Neural cell (in vitro differentiated cells): Measurements from ENCODE around the gene PYHIN1. TPM values are rescaled to one million over a fixed set of nuclear protein-coding genes. Genes with fewer than 3 reads are reported as not detected.

Experiments used
- H2AFZ ChIP-seq: fragments of 200-600, 300-800 bp; sonication (generic), shearing (Covaris generic); 2 replicates; pipeline ENCODE4 v1.6.0; 2014; ENCODE audit warnings: low read depth, mild to moderate bottlenecking, antibody characterized with exemption, low read length, moderate library complexity
- H3F3A ChIP-seq: fragments of 200-600 bp; shearing (Covaris generic); 2 replicates; pipeline ENCODE4 v1.6.1; 2016; ENCODE audit warnings: mild to moderate bottlenecking, moderate library complexity, mixed read lengths, antibody characterized with exemption, low read length; ENCODE audit not compliant: insufficient read depth, poor library complexity, severe bottlenecking
- H3K27ac ChIP-seq: fragments of 200-600, 300-800 bp; sonication (generic), shearing (Covaris generic); 2 replicates; pipeline ENCODE4 v1.5.1; 2014; ENCODE audit warnings: mild to moderate bottlenecking, low read length, moderate library complexity
- H3K27me3 ChIP-seq: fragments of 300-800, 200-600 bp; sonication (generic), shearing (Covaris generic); 2 replicates; pipeline ENCODE4 v1.6.0; 2014; ENCODE audit warnings: mild to moderate bottlenecking, low read depth, low read length, moderate library complexity; ENCODE audit not compliant: insufficient read depth
- H3K36me3 ChIP-seq: fragments of 300-800, 200-600 bp; sonication (generic), shearing (Covaris generic); 2 replicates; pipeline ENCODE4 v1.5.1; 2014; ENCODE audit warnings: mild to moderate bottlenecking, antibody characterized with exemption, low read length, moderate library complexity; ENCODE audit not compliant: insufficient read depth
- H3K4me2 ChIP-seq: fragments of 300-800, 200-600 bp; sonication (generic), shearing (Covaris generic); 2 replicates; pipeline ENCODE4 v1.6.0; 2014; ENCODE audit warnings: mild to moderate bottlenecking, low read length
- H3K4me3 ChIP-seq: fragments of 300-800, 200-600 bp; sonication (generic), shearing (Covaris generic); 2 replicates; pipeline ENCODE4 v1.5.1; 2014; ENCODE audit warnings: mild to moderate bottlenecking, low read length, moderate library complexity
- H3K79me2 ChIP-seq: fragments of 200-600 bp; shearing (Covaris generic); replicated peaks from 2 replicates; pipeline ENCODE4 v1.6.0; 2014; ENCODE audit warnings: mild to moderate bottlenecking, low read length, moderate library complexity; ENCODE audit not compliant: insufficient read depth
- H3K9ac ChIP-seq: fragments of 300-800, 200-600 bp; sonication (generic), shearing (Covaris generic); 2 replicates; pipeline ENCODE4 v1.6.1; 2016; ENCODE audit warnings: mild to moderate bottlenecking, low read length, mixed read lengths
- H3K9me2 ChIP-seq: fragments of 200-600 bp; shearing (Covaris generic); 2 replicates; pipeline ENCODE4 v1.6.1; 2016; ENCODE audit warnings: mild to moderate bottlenecking, low read length, mixed read lengths; ENCODE audit not compliant: insufficient read depth
- H3K9me3 ChIP-seq: fragments of 200-600, 300-800 bp; sonication (generic), shearing (Covaris generic); 2 replicates; pipeline ENCODE4 v1.6.1; 2016; ENCODE audit warnings: mild to moderate bottlenecking, mixed run types, low read length, moderate library complexity, mixed read lengths
- H4K20me1 ChIP-seq: fragments of 200-600 bp; shearing (Covaris generic); 2 replicates; pipeline ENCODE4 v1.6.1; 2016; ENCODE audit warnings: mild to moderate bottlenecking, mixed run types; ENCODE audit not compliant: insufficient read depth
- EP300 ChIP-seq: fragments of 450-650 bp; conservative IDR thresholded peaks from 2 replicates; pipeline ENCODE4 v1.6.1; 2014; ENCODE audit warnings: antibody characterized with exemption, mild to moderate bottlenecking, moderate library complexity; ENCODE audit not compliant: poor library complexity, severe bottlenecking
- EZH2 ChIP-seq: fragments of 200-600, 300-800 bp; shearing (Covaris generic), sonication (generic); IDR thresholded peaks from 2 replicates; pipeline ENCODE4 v1.6.1; 2014; ENCODE audit warnings: antibody characterized with exemption, low read length, borderline replicate concordance, mild to moderate bottlenecking; ENCODE audit not compliant: insufficient read depth, poor library complexity, severe bottlenecking
- MXI1 ChIP-seq: fragments of 450-650 bp; conservative IDR thresholded peaks from 2 replicates; pipeline ENCODE4 v1.6.1; 2014; ENCODE audit warnings: antibody characterized with exemption, mild to moderate bottlenecking; ENCODE audit not compliant: poor library complexity, severe bottlenecking
- POLR2AphosphoS5 ChIP-seq: IDR thresholded peaks from 2 replicates; pipeline ENCODE4 v1.6.1; 2012
- RAD21 ChIP-seq: fragments of 450-650 bp; conservative IDR thresholded peaks from 2 replicates; pipeline ENCODE4 v1.6.1; 2014; ENCODE audit warnings: antibody characterized with exemption, mild to moderate bottlenecking, moderate library complexity
- SMC3 ChIP-seq: fragments of 450-650 bp; conservative IDR thresholded peaks from 2 replicates; pipeline ENCODE4 v1.6.1; 2014; ENCODE audit warnings: antibody characterized with exemption, mild to moderate bottlenecking, moderate library complexity; ENCODE audit not compliant: poor library complexity
- TAF1 ChIP-seq: IDR thresholded peaks from 2 replicates; pipeline ENCODE4 v1.6.1; 2012; ENCODE audit warnings: low read depth
- polyA plus RNA-seq: library from polyadenylated mRNA; depleted of rRNA; stranded (reverse); fragments of >200 nt; gene quantifications from 2 replicates; pipeline ENCODE4 v1.2.3, GENCODE V29; 2014
- TF ChIP-seq, protein P1 (sequence below): fragments of 450-650 bp; IDR thresholded peaks from 2 replicates; pipeline ENCODE4 v1.5.1; 2014; ENCODE audit warnings: antibody characterized with exemption, mild to moderate bottlenecking, moderate library complexity; ENCODE audit not compliant: poor library complexity, severe bottlenecking
- TF ChIP-seq, protein P2 (sequence below): IDR thresholded peaks from 2 replicates; pipeline ENCODE4 v1.6.1; 2012; ENCODE audit warnings: borderline replicate concordance

PYHIN1 gene
- polyA plus RNA-seq, 1 donor from 2014 or later: not detected

DNA sequence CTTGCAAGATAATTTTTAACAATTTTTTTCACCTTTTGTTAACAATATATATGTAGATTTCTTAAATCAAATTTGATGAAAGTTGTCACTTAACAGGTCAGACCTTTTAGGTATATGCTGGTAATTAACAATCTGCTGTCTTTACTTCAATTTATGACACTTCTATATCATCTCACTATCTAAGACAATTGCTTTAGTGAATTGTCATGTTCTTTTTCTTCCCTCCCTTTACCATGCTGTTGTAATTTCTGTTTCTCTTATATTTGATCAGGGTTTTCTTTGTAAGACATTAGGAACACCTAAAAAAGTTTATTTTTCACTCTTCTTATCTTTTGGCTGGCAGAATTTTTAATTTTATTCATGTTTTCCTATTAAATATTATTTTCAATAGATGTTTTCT lies 80.4 kb downstream of the PYHIN1 start:
- H3K9ac ChIP-seq: no peak overlapping the region
- no peaks in the 10 kb centered on the region for H3K9me3 ChIP-seq
- H3K9me2 ChIP-seq: no peaks in the 10 kb centered on the region
- no peak overlapping the region for H3K4me3 ChIP-seq
- no peak overlapping the region for H2AFZ ChIP-seq
- no peaks in the 10 kb centered on the region for H3K36me3 ChIP-seq
- H4K20me1 ChIP-seq: no peaks in the 10 kb centered on the region
- H3K4me2 ChIP-seq: no peak overlapping the region
- no peaks in the 10 kb centered on the region for H3F3A ChIP-seq
- H3K79me2 ChIP-seq: no peaks in the 10 kb centered on the region
- no peak overlapping the region for H3K27ac ChIP-seq
- TF ChIP-seq MXI1 (no peak), EZH2 (no peak), POLR2AphosphoS5 (no peak), EP300 (no peak), RAD21 (no peak)
- TF ChIP-seq, protein P1, sequence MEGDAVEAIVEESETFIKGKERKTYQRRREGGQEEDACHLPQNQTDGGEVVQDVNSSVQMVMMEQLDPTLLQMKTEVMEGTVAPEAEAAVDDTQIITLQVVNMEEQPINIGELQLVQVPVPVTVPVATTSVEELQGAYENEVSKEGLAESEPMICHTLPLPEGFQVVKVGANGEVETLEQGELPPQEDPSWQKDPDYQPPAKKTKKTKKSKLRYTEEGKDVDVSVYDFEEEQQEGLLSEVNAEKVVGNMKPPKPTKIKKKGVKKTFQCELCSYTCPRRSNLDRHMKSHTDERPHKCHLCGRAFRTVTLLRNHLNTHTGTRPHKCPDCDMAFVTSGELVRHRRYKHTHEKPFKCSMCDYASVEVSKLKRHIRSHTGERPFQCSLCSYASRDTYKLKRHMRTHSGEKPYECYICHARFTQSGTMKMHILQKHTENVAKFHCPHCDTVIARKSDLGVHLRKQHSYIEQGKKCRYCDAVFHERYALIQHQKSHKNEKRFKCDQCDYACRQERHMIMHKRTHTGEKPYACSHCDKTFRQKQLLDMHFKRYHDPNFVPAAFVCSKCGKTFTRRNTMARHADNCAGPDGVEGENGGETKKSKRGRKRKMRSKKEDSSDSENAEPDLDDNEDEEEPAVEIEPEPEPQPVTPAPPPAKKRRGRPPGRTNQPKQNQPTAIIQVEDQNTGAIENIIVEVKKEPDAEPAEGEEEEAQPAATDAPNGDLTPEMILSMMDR: no peak
- TF ChIP-seq, protein P2, sequence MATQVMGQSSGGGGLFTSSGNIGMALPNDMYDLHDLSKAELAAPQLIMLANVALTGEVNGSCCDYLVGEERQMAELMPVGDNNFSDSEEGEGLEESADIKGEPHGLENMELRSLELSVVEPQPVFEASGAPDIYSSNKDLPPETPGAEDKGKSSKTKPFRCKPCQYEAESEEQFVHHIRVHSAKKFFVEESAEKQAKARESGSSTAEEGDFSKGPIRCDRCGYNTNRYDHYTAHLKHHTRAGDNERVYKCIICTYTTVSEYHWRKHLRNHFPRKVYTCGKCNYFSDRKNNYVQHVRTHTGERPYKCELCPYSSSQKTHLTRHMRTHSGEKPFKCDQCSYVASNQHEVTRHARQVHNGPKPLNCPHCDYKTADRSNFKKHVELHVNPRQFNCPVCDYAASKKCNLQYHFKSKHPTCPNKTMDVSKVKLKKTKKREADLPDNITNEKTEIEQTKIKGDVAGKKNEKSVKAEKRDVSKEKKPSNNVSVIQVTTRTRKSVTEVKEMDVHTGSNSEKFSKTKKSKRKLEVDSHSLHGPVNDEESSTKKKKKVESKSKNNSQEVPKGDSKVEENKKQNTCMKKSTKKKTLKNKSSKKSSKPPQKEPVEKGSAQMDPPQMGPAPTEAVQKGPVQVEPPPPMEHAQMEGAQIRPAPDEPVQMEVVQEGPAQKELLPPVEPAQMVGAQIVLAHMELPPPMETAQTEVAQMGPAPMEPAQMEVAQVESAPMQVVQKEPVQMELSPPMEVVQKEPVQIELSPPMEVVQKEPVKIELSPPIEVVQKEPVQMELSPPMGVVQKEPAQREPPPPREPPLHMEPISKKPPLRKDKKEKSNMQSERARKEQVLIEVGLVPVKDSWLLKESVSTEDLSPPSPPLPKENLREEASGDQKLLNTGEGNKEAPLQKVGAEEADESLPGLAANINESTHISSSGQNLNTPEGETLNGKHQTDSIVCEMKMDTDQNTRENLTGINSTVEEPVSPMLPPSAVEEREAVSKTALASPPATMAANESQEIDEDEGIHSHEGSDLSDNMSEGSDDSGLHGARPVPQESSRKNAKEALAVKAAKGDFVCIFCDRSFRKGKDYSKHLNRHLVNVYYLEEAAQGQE: no peak
- H3K27me3 ChIP-seq: no peaks in the 10 kb centered on the region

DNA sequence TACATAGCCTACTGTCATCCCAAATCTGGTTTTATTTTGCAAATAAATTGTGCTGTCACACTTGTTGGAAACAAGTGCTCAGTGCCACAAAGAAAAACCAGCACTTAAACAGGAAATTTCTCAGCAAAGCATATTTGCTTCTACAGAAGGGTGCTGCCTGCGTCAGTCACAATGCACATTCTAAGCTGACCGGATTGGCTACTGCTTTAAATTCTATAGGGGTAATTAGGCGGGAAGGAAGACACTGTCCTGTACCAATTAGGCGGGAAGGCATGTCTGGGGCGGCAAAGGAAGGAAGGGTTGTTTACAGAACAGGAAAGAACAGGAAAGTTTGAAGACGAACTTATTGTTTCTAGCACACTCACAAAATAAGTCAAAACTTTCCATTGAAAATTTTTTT lies 81.1 kb downstream of the PYHIN1 start:
- H3K9me3 ChIP-seq: no peaks in the 10 kb centered on the region
- TF ChIP-seq RAD21: no peak
- TF ChIP-seq TAF1: no peak
- TF ChIP-seq SMC3: no peak
- TF ChIP-seq, protein P1: no peak
- TF ChIP-seq EP300: no peak
- TF ChIP-seq, protein P2: no peak
- no peak for TF ChIP-seq MXI1
- TF ChIP-seq POLR2AphosphoS5: no peak
- no peak for TF ChIP-seq EZH2
- no peak overlapping the region for H3K4me3 ChIP-seq
- no peaks in the 10 kb centered on the region for H3K27me3 ChIP-seq
- no peak overlapping the region for H3K27ac ChIP-seq
- H3K9ac ChIP-seq: no peak overlapping the region
- H4K20me1 ChIP-seq: no peaks in the 10 kb centered on the region
- no peaks in the 10 kb centered on the region for H3K9me2 ChIP-seq
- no peak overlapping the region for H3K4me2 ChIP-seq
- H3F3A ChIP-seq: no peaks in the 10 kb centered on the region
- no peaks in the 10 kb centered on the region for H3K79me2 ChIP-seq
- H3K36me3 ChIP-seq: no peaks in the 10 kb centered on the region
- H2AFZ ChIP-seq: no peak overlapping the region
